HCT116 (cell line): ENCODE measurements around the gene RHOG. TPM values are rescaled to one million over a fixed set of nuclear protein-coding genes. Genes with fewer than 3 reads are reported as not detected.

Experiments used
- ATAC-seq: fragments of 200-7000 bp; cut with Tn5 transposase; 2 replicates; pipeline ENCODE4 v1.9.1; 2020; ENCODE audit warnings: mild to moderate bottlenecking, moderate library complexity
- BruUV-seq: library from RNA; stranded (reverse); fragments of 400-500 nt; replicated peaks from 2 replicates; lab custom pipeline; 2021; lab: Mats Ljungman, UMichigan
- CTCF ChIA-PET: fragments of 300-600 bp; sonication (Branson Sonifier 250); formaldehyde crosslinking; loops from one replicate; lab custom pipeline; 2021; ENCODE audit warnings: antibody characterized with exemption; lab: Charles Lee
- POLR2A ChIA-PET: fragments of 300-600, 350-600 bp; sonication (Branson Sonifier 250); formaldehyde crosslinking; loops from one replicate; lab custom pipeline; 2021; ENCODE audit warnings: antibody characterized with exemption; lab: Charles Lee
- RAD21 ChIA-PET, 2 experiments: fragments of 300-600 bp; sonication (Branson Sonifier 250); formaldehyde crosslinking; loops; one replicate each; lab custom pipeline; 2023; ENCODE audit warnings: low total read pairs in 2 of 2; ENCODE audit not compliant: uncharacterized antibody in 2 of 2, unreplicated experiment in 2 of 2, low non-redundant PET in 1 of 2; lab: Charles Lee
- DNase-seq: peaks from one replicate; pipeline ENCODE4 v3.0.0-alpha.2; 2010; ENCODE audit warnings: low read depth, low spot score
- H2AFZ ChIP-seq: fragments of 200-600 bp; shearing (Covaris generic), sonication (generic); 2 replicates; pipeline ENCODE4 v1.6.1; 2017; ENCODE audit warnings: low read depth, mixed run types, mixed read lengths, antibody characterized with exemption, low read length; ENCODE audit not compliant: poor library complexity, severe bottlenecking
- H3K27ac ChIP-seq: 2 replicates; pipeline ENCODE4 v1.5.1; 2012; ENCODE audit warnings: low read depth, low read length
- H3K27me3 ChIP-seq: fragments of 200-600 bp; sonication (generic); 2 replicates; pipeline ENCODE4 v1.6.1; 2016; ENCODE audit warnings: mixed run types, low read length, mixed read lengths; ENCODE audit not compliant: insufficient read depth
- H3K36me3 ChIP-seq, 2 experiments: fragments of 200-500 bp in 1 of 2; fragments of 200-600 bp in 1 of 2; sonication (Bioruptor generic) in 1 of 2; sonication (generic) in 1 of 2; 2 replicates each; pipeline versions ENCODE4 v1.5.1 to v1.6.1; 2014 to 2016; ENCODE audit warnings: low read length in 2 of 2, inconsistent platforms in 1 of 2, mixed read lengths in 1 of 2, mixed run types in 1 of 2; ENCODE audit not compliant: insufficient read depth in 2 of 2, control insufficient read depth in 1 of 2
- H3K4me1 ChIP-seq, 2 experiments: fragments of 200-600 bp in 1 of 2; sonication (generic) in 1 of 2; 2 replicates each; pipeline versions ENCODE4 v1.5.1 to v1.6.1; 2012 to 2017; ENCODE audit warnings: low read length in 2 of 2, inconsistent platforms in 1 of 2, mild to moderate bottlenecking in 1 of 2, mixed read lengths in 1 of 2, mixed run types in 1 of 2, moderate library complexity in 1 of 2; ENCODE audit not compliant: insufficient read depth in 2 of 2, control insufficient read depth in 1 of 2
- H3K4me2 ChIP-seq: fragments of 200-600 bp; sonication (generic); 2 replicates; pipeline ENCODE4 v1.6.1; 2017; ENCODE audit warnings: mixed run types, low read length, mixed read lengths
- H3K4me3 ChIP-seq, 2 experiments: fragments of 200-600 bp in 1 of 2; sonication (generic) in 1 of 2; replicated peaks in 1 of 2; 2 replicates each; pipeline ENCODE4 v1.5.1; 2011 to 2016; ENCODE audit warnings: low read length in 2 of 2, control low read depth in 1 of 2, low read depth in 1 of 2, mild to moderate bottlenecking in 1 of 2, mixed read lengths in 1 of 2, mixed run types in 1 of 2
- H3K79me2 ChIP-seq: fragments of 200-600 bp; sonication (generic); 2 replicates; pipeline ENCODE4 v1.6.1; 2017; ENCODE audit warnings: mild to moderate bottlenecking, mixed run types, low read length, moderate library complexity, mixed read lengths; ENCODE audit not compliant: insufficient read depth
- H3K9ac ChIP-seq: fragments of 200-600 bp; sonication (generic); 2 replicates; pipeline ENCODE4 v1.6.1; 2016; ENCODE audit warnings: low read length, mixed read lengths
- H3K9me2 ChIP-seq: fragments of 200-600 bp; sonication (generic), shearing (Covaris generic); 2 replicates; pipeline ENCODE4 v1.6.1; 2017; ENCODE audit warnings: mixed run types, mild to moderate bottlenecking, moderate library complexity; ENCODE audit not compliant: insufficient read depth
- H3K9me3 ChIP-seq, 2 experiments: fragments of 200-500 bp in 1 of 2; fragments of 200-600 bp in 1 of 2; sonication (Bioruptor generic) in 1 of 2; sonication (generic) in 1 of 2; 2 replicates each; pipeline ENCODE4 v1.6.1; 2014 to 2017; ENCODE audit warnings: low read length in 2 of 2, mixed read lengths in 2 of 2, inconsistent platforms in 1 of 2, low read depth in 1 of 2, mild to moderate bottlenecking in 1 of 2, mixed run types in 1 of 2, moderate library complexity in 1 of 2; ENCODE audit not compliant: control insufficient read depth in 1 of 2, insufficient read depth in 1 of 2
- H4K20me1 ChIP-seq: fragments of 200-600 bp; sonication (generic), shearing (Covaris generic); 2 replicates; pipeline ENCODE4 v1.6.1; 2017; ENCODE audit warnings: mixed run types, mild to moderate bottlenecking, moderate library complexity; ENCODE audit not compliant: insufficient read depth
- CEBPB ChIP-seq: IDR thresholded peaks from 2 replicates; pipeline ENCODE4 v1.6.1; 2012; ENCODE audit warnings: low read depth
- EGR1 ChIP-seq: IDR thresholded peaks from 2 replicates; pipeline ENCODE4 v1.6.1; 2012; ENCODE audit warnings: low read depth
- ELF1 ChIP-seq: IDR thresholded peaks from 2 replicates; pipeline ENCODE4 v1.6.1; 2012; ENCODE audit warnings: low read depth, borderline replicate concordance
- JUND ChIP-seq: IDR thresholded peaks from 2 replicates; pipeline ENCODE4 v1.6.1; 2012
- POLR2A ChIP-seq: IDR thresholded peaks from 2 replicates; pipeline ENCODE4 v1.7.0; 2011; ENCODE audit warnings: borderline replicate concordance; ENCODE audit not compliant: insufficient read depth, insufficient read length; ENCODE audit errors: extremely low read depth
- POLR2AphosphoS5 ChIP-seq: IDR thresholded peaks from 2 replicates; pipeline ENCODE4 v1.6.1; 2011; ENCODE audit warnings: mild to moderate bottlenecking, low read depth, low read length, moderate library complexity
- TCF7L2 ChIP-seq: IDR thresholded peaks from 2 replicates; pipeline ENCODE4 v1.7.0; 2011; ENCODE audit warnings: borderline replicate concordance, inconsistent platforms; ENCODE audit not compliant: insufficient read depth, insufficient read length; ENCODE audit errors: extremely low read depth
- ZNF274 ChIP-seq: fragments of 200-500 bp; sonication (Bioruptor generic); IDR thresholded peaks from 2 replicates; pipeline ENCODE4 v1.6.1; 2014; ENCODE audit warnings: mild to moderate bottlenecking, low read depth, low read length, inconsistent platforms
- intact Hi-C: fragments of 100-400 bp; cut with micrococcal nuclease; formaldehyde crosslinking; loops from 2 replicates; pipeline ENCODE4 v1.10.0; 2022
- total RNA-seq: library from RNA; stranded (reverse); gene quantifications from one replicate; pipeline ENCODE4 v1.2.1, GENCODE V29; 2021; ENCODE audit not compliant: unreplicated experiment
- TF ChIP-seq, protein P1 (sequence below): IDR thresholded peaks from 2 replicates; pipeline ENCODE4 v1.6.1; 2012; ENCODE audit warnings: low read depth
- TF ChIP-seq, protein P2 (sequence below): IDR thresholded peaks from 2 replicates; pipeline ENCODE4 v1.6.1; 2011; ENCODE audit warnings: mild to moderate bottlenecking, low read length, moderate library complexity; ENCODE audit not compliant: insufficient replicate concordance; ENCODE audit errors: extremely low read depth
- TF ChIP-seq, protein P3 (sequence below): IDR thresholded peaks from 2 replicates; pipeline ENCODE4 v1.6.1; 2012

The RHOG gene
- total RNA-seq, 1 experiment from 2014 or later, result 49.1 TPM

DNA sequence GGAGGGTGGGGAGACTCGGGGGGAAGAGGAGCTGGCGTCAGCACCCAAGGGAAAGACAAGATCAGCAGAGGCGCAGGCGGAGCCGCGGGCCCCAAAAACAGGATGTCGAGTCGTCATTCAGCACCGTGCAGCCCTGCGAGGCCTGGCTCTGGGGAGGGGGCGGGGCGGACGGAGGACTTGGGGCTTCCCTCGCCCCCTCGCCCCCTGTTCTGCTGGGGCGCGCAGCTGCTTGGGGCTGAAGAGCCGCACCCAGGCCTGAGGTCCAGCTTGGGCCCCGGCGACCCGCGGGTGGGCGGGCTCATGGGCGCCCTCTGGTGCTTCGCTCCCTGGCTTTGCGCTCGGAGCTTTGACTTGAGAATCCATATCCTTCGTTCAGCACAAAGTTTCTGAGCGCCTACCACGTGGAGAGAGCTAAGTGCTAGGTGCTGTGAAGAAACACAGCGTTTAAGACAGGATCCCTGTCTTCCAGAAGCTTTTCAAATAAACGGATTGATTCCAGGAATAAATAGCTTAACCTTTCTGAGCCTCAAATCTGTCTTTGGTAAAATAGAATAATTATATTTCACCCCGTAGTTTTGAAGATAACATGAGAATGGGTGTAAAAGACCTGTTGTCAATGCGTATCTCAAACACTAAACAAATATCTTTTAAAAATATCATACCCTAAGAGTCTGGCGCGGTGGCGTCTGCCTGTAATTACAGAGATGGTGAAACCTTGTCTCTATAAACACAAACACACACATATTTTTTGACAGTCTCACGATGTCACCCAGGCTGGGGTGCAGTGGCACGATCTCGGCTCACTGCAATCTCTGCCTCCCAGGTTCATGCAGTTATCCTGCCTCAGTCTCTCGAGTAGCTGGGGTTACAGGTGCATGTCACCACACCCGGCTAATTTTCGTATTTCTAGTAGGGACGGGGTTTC is 929 bp upstream of the RHOG start (continued):
- TF ChIP-seq CEBPB, result no peak
- TF ChIP-seq, all 23 proteins: peak for 7

DNA sequence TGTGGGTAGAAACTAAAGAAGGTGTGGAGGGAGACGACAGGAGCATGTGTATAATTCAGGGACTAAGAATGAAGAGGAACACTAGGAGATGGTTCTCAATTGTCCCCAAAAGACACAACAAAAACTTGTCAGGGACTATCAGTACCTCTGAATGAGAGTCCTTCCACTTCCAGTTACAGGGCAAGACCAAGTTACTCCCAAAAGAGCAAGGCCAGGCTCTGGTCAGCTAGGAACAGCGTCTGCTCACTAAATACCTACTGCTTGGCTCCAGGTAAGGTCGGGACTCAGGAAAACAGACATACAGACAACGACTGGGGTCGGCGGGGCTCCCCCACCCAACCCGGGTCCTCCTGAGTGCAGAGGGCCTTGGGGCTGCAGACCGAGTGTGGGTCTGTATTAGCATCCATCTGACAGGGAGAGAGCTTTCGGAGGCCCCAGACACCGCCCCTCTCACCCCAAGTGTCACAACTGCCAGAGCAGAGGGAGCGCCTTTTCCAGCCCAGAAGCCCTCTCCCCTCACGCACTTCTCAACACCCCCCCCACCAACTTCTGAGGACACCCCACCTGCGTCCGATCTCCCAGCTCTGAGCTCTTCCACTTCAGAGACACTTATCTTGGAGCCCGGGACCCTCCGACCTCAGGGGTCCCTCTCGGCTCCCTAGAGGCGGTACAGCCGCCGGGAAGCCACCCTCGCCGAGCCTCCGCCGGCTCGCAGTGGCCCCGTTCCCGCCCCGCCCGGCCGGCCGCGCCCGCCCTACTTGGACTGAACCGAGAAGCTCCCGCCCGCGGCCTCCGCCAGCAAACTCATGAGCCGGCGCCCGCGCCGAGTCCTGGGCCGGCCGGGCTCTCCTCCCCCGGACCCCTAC is 522 bp downstream of the RHOG start:
- no TSS peak for BruUV-seq
- Histone ChIP-seq H3K9ac (peak overlapping the region; percentile 83), H3K4me2 (peak overlapping the region; percentile 92), H3K4me1 (peaks cover 11 to 34% of the 10 kb centered on the region in 2 experiments), H3K79me2 (peaks cover 51% of the 10 kb centered on the region), H3K9me3 (no peaks in the 10 kb centered on the region), H3K4me3 (peak overlapping the region; percentile 67 to 78), H2AFZ (no peak overlapping the region), H3K27me3 (no peaks in the 10 kb centered on the region), H3K27ac (peak overlapping the region; percentile 57), H4K20me1 (no peaks in the 10 kb centered on the region), H3K36me3 (peaks cover under 1 to 5% of the 10 kb centered on the region in 2 experiments; a peak in 1 of 4 replicates), H3K9me2 (no peaks in the 10 kb centered on the region)
- DNase-seq, result no peak
- POLR2A ChIA-PET, result interaction anchor here (1.8 kb wide), 1 partner anchor 13 kb away, joined by 4 read pairs; no protein-coding TSS in a partner anchor
- TF ChIP-seq, protein P1, sequence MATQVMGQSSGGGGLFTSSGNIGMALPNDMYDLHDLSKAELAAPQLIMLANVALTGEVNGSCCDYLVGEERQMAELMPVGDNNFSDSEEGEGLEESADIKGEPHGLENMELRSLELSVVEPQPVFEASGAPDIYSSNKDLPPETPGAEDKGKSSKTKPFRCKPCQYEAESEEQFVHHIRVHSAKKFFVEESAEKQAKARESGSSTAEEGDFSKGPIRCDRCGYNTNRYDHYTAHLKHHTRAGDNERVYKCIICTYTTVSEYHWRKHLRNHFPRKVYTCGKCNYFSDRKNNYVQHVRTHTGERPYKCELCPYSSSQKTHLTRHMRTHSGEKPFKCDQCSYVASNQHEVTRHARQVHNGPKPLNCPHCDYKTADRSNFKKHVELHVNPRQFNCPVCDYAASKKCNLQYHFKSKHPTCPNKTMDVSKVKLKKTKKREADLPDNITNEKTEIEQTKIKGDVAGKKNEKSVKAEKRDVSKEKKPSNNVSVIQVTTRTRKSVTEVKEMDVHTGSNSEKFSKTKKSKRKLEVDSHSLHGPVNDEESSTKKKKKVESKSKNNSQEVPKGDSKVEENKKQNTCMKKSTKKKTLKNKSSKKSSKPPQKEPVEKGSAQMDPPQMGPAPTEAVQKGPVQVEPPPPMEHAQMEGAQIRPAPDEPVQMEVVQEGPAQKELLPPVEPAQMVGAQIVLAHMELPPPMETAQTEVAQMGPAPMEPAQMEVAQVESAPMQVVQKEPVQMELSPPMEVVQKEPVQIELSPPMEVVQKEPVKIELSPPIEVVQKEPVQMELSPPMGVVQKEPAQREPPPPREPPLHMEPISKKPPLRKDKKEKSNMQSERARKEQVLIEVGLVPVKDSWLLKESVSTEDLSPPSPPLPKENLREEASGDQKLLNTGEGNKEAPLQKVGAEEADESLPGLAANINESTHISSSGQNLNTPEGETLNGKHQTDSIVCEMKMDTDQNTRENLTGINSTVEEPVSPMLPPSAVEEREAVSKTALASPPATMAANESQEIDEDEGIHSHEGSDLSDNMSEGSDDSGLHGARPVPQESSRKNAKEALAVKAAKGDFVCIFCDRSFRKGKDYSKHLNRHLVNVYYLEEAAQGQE, result no peak
- TF ChIP-seq, protein P2, sequence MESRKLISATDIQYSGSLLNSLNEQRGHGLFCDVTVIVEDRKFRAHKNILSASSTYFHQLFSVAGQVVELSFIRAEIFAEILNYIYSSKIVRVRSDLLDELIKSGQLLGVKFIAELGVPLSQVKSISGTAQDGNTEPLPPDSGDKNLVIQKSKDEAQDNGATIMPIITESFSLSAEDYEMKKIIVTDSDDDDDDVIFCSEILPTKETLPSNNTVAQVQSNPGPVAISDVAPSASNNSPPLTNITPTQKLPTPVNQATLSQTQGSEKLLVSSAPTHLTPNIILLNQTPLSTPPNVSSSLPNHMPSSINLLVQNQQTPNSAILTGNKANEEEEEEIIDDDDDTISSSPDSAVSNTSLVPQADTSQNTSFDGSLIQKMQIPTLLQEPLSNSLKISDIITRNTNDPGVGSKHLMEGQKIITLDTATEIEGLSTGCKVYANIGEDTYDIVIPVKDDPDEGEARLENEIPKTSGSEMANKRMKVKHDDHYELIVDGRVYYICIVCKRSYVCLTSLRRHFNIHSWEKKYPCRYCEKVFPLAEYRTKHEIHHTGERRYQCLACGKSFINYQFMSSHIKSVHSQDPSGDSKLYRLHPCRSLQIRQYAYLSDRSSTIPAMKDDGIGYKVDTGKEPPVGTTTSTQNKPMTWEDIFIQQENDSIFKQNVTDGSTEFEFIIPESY, result no peak
- TF ChIP-seq TCF7L2 (no peak), POLR2A (no peak), POLR2AphosphoS5 (no peak), JUND (no peak), ZNF274 (no peak), ELF1 (no peak), EGR1 (no peak)
- TF ChIP-seq, protein P3, sequence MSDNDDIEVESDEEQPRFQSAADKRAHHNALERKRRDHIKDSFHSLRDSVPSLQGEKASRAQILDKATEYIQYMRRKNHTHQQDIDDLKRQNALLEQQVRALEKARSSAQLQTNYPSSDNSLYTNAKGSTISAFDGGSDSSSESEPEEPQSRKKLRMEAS, result no peak
- ATAC-seq, result peak; percentile 50
- RAD21 ChIA-PET, result no interaction called here
- CTCF ChIA-PET, result interaction anchor here (0.7 to 2.7 kb wide), 7 partner anchors 10 to 233 kb away, joined by 3 to 54 read pairs (median 9); partner anchors contain the start of gene STIM1
- intact Hi-C loops, result no loop called here
